Colon (tissue), 2 donors: ENCODE measurements around the gene TNS3.

Experiments used
- FAIRE-seq: peaks from 2 replicates; lab custom pipeline; 2012; peaks lifted over from hg19 to GRCh38; lab: Jason Lieb, UNC
- donor health status: control.
- donor health status: control.

The TNS3 gene

DNA sequence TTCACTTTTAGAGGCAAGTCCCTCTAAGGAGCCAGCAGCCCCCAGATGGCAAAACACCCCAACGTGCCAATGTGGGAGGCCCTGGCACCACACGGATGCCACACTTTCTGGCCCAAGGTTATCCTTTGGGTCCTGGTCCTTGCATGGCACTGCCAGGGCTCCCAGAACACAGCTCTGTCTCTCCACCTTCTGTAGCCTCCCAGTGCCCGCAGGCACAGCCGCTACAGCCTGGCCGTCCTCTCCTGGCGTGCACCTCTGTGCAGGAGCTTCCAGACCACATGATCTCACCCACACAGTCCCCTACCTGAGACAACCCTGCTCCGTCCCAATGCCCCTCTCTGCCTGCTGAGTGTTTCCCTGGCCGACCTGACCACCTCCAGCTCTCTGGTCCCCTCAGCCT is 215.0 kb downstream of the TNS3 start:
- no peak for FAIRE-seq

DNA sequence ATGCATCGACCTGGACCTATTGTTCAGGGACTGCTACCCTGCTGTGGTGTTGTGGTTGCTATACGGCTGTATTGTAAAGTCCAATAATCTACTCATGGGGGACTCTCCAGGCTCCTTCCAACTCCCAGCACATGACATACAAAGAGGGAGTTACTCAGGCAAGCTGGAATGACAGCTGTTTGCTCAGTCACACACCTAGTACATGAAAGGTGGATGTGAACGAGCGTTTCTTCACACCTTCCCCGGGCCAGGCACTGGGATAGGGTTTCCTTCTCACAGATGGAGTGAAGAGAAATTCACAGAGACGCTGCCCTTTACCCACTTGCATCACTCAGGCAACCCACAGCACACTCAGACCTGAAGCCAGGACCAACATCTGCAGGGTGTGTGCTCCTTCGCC is 215.7 kb downstream of the TNS3 start:
- no peak for FAIRE-seq

DNA sequence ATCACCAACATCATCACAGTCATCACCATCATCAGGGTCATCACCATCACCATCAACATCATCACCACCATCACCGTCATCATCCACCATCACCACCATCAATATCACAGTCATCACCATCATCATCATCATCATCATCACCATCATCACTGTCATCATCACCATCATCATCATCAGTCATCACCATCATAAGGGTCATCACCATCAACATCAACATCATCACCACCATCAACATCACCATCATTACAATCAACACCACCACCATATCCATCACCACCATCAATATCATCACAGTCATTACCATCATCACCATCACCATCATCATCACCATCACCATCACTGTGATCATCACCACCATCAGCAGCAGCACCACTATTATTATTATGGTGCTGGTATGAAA is 218.9 kb downstream of the TNS3 start:
- FAIRE-seq, result no peak

GRCh38 chr7:47361746-47362215 is 220.1 kb downstream of the TNS3 start:
- FAIRE-seq, result no peak

- no peak for FAIRE-seq
Measured at GRCh38 chr7:47361236-47361635, 220.7 kb downstream of the TNS3 start.

DNA sequence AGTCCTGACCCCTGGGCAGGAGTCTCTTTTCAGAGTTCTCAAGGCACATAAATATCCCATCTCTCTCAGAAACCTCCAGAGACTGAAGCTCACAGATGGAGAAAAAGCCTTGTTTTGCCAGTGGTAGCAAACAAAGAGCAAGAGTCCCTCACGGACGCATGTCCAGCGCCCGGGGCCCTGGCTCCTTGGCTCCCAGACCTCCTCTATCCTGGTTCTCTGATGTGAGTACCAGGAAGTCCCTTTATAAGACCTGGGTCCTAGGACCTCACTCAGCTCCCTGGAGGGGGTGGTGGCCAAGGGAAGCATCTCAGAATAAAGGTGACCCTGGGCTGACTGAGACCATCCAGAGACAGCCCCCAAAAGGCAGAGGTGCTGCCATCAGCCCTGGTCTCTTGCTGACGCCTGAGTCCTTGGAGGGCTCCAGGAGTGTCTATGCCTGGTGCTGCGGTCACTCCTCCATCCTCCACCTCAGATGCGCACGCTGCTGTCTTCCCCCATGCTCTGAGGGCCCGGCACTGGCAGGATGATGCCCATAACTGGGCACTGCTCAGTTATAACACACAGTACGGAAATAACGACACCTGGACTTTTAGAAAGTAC is 221.5 kb downstream of the TNS3 start:
- FAIRE-seq, result no peak

GRCh38 chr7:47358944-47359588 is 222.8 kb downstream of the TNS3 start:
- no peak for FAIRE-seq

DNA sequence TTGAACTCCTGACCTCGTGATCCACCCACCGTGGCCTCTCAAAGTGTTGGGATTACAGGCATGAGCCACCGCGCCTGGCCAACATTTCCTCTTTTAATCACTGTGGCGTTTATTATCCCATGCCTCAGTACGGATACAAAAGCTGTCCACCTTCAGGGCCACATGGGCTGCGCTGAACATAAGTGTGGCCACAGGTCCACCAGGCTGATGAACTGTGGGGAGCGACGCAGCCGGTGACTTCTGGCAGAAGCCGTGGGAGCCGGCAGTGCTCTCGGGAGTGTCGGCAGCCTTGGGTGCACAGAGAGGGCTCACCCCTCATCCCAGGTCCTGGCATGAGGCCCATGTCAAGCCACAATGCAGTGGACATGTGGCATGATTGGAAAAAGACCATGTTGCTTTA is 223.6 kb downstream of the TNS3 start:
- no peak for FAIRE-seq

- FAIRE-seq, result no peak
Measured at GRCh38 chr7:47357863-47358262, 224.0 kb downstream of the TNS3 start.

DNA sequence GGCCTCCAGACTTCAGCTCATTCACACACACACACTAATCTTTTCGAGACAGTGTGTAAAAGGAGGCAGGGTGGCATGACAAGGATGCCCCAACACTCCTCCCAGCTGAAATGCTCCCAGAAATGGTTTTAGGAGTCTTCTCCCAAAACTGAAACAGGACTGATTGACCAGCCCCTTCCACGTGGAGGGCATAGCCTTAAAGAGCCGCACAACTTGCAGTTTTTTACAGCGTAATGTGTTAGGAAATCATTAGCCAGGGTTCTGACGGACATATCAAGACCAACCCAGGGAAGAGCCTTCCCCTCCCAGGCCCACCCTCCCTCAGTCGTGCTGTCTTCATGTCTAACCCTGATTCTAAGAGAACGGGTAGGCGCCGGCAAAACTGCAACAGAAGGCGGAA is 224.6 kb downstream of the TNS3 start:
- FAIRE-seq, result no peak

DNA sequence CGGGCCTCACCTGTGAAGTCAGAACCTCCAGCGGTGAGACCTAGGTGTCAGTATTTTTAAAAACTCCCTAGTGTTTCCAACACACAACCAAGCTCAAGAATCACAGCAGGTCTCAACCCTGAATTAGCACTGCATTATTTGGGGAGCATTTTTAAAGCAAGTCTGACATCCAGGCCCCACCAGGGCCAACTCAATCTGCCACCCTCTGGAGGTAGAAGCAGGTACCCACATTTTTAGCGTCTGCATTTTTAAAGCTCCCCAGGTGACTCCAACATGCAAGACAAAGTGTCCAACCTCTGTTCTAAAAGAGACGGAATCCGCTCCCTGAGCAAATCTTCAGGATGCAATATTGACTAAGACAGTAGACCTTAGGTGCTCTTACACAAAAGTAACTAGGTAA is 225.7 kb downstream of the TNS3 start:
- no peak for FAIRE-seq

DNA sequence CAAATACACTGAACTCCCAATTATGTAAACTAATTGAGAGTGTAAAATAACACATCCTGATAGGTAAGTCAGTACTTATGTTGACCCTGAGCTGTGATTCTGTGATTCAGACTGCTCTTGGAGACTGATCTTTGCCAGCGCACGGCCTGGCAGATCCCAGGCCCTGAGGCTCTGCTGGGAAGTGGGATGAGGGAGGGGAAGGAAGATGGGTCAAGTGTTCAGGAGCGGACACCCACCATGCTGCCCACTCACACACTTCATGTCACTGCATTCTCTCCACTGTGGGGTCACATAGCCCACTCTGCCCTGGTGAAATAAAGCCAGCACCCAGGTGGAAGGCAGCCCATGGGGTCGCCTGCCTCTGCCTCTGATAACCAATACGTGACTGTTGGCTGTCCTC is 226.2 kb downstream of the TNS3 start:
- no peak for FAIRE-seq

DNA sequence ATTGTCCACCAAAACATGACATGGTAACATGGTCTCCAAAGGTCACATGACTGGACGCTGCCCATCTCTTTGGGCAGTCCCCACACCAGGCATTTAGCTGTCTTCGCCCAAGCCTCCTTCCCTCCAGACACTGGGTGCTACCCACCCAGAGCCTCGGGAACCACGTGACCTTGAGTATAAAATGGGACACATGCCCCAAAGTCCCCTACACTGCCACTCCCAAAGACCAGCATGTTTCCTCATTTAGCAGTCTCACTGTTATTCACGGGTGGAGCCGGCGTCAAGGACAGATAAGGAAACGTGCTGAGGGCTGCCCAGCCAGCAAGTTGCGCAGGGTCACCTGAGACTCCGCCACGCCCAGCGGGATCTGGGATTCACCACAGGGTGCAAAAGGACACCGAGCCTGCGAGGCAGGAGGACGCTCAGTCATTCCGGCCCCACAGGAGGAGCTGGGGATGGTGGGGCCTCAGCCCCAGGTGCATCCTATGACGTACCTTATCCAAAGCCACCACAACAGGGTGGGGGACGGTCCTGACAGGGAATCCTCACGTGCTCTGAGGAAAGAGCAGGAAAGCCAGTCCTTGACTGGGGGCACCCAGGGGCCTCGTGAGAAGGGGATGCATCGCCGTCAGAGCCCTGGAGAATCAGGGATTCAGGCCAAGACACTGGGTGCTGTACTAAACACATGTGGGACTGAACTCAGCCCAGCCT is 226.9 kb downstream of the TNS3 start:
- no peak for FAIRE-seq

DNA sequence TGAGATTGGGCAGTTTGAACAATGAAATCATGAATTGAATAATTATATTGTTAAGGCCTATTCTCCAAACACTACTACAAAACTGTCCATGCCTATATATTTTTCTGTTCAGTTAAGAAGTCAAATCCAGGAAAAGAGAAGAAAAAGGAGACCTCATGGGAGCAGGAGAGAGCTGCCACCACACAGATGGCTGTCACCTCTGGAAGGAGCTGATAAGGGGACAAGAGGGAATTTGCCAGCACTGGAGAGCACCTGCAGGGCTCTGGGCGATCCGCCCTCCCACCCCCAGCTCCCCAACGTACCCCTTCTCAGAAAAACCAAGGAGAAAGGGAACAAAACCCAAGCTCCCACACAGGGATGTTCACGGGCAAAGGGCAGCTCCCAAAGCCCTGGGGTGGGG is 227.8 kb downstream of the TNS3 start:
- no peak for FAIRE-seq

GRCh38 chr7:47352394-47352968 is 229.4 kb downstream of the TNS3 start:
- no peak for FAIRE-seq

DNA sequence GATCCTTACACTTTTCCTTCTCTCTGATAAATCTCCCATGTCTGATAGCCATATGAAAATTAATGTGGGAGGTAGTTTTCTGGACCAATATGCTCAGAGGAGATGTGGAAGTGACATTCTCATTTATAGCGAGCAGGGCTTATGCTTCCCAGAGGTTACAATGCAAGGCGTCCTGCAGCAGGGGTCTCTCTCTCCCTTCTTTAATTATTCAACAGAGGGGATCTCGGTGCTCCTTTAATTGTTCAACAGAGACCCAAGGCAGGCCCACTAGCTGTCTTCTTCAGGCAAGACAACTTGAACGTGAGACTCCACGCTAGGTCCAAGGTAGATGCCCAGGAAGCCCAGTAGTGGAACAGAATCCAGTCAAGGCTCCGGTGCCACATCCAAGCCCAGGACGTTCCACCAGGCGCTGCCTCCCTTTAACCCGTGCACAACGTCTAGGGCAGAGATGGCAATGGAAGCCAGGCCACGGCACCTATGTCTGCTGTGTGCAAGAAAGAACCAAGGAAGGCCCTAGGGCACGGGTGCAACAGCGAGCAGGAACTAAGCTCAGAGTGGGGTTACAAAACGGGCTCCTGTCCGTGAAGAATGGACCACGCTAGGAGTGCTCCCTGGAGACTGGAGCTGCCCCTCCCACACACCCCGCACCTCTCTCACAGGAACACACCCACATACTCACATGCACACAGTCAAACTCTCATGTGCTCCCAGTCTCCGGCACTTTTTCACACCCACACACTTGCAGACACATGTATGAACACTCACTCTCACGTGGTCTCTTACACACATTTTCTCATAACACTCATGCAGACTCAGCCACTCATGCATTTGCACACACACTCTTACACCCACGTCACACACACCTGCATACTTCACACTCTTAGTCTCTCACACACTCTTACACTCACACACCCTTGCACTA is 230.4 kb downstream of the TNS3 start:
- FAIRE-seq, result no peak

DNA sequence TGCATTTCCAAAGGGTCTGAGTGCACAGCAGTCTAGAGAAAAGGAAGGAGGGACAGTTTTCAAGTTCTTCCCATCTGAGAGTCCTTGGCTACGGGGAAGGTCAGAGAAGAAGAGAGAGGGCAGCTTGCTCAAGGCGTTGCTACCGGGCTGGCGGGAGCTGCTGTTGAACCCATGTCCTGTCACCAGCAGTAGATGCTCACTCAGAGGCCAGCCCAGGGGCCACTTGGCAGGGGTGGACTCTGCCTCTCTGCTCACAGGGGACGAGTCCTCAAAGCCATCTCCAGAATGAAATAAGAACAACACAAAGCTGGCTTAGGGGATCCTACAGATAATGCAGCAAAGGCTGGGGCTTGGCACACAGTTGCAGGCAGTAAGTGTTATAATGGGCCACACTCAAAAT is 231.5 kb downstream of the TNS3 start:
- FAIRE-seq, result no peak

- FAIRE-seq, result no peak
Measured at GRCh38 chr7:47349401-47349800, 232.5 kb downstream of the TNS3 start.

GRCh38 chr7:47347816-47348385 is 234.0 kb downstream of the TNS3 start:
- no peak for FAIRE-seq

DNA sequence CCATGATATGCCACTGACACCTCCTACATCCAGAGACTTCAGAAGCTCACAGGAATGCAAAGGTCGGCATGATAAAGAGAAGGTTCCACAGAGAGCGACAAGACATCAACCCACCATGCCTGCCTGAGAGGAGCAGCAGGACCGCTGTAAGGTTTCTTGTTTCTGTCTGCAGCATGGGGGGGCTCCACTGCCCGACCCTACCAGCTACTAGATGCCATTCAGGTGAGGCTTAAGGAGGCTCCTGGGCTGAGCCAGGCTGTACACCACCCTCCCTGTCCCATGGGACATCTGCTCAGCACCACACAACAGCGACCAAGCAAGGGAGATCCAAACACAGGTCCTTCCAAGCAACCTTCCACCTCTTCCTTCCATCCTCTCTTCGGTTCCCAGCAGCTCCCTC is 234.6 kb downstream of the TNS3 start:
- no peak for FAIRE-seq

- FAIRE-seq, result no peak
Measured at GRCh38 chr7:47346377-47346914, 235.5 kb downstream of the TNS3 start.
